Vagina (tissue), 2 donors: Measurements from ENCODE around the gene LAMC3. TPM values are rescaled to one million over a fixed set of nuclear protein-coding genes. Genes with fewer than 3 reads are reported as not detected.

Source experiments
- DNase-seq, 2 donors: peaks; one replicate each; pipeline ENCODE4 v3.0.0-alpha.2; 2017; ENCODE audit errors: extremely low spot score in 2 of 2
- H3K27ac ChIP-seq: fragments of 200-600 bp; sonication (generic); one replicate; pipeline ENCODE4 v1.5.1; 2019
- H3K27me3 ChIP-seq: fragments of 200-600 bp; sonication (generic); one replicate; pipeline ENCODE4 v1.5.1; 2019
- H3K36me3 ChIP-seq, 2 donors: fragments of 200-600 bp; sonication (generic); one replicate each; pipeline ENCODE4 v1.5.1; 2017 to 2019
- H3K4me1 ChIP-seq: fragments of 200-600 bp; sonication (generic); one replicate; pipeline ENCODE4 v1.5.1; 2019
- H3K4me3 ChIP-seq, 2 donors: fragments of 200-600 bp; sonication (generic); 1 replicate in 1 of 2; 2 replicates in 1 of 2; pipeline ENCODE4 v1.5.1; 2016 to 2019
- H3K9me3 ChIP-seq: fragments of 200-600 bp; sonication (generic); one replicate; pipeline ENCODE4 v1.5.1; 2019
- POLR2A ChIP-seq, 2 donors: fragments of 450-650 bp; IDR thresholded peaks; one replicate each; pipeline ENCODE4 v1.6.1; 2017; ENCODE audit warnings: antibody characterized with exemption in 2 of 2, mild to moderate bottlenecking in 2 of 2, moderate library complexity in 2 of 2
- POLR2AphosphoS5 ChIP-seq, 2 donors: sonication (generic); formaldehyde crosslinking; IDR thresholded peaks; one replicate each; pipeline ENCODE4 v1.9.0; 2017; ENCODE audit warnings: antibody characterized with exemption in 2 of 2, mild to moderate bottlenecking in 2 of 2, low read depth in 1 of 2; ENCODE audit not compliant: insufficient read depth in 1 of 2
- intact Hi-C: fragments of 100-400 bp; cut with DNase I; formaldehyde crosslinking; loops from one replicate; pipeline ENCODE4 v1.15.1; 2023
- total RNA-seq: library from RNA; depleted of rRNA; stranded (reverse); fragments of >200 nt; gene quantifications from one replicate; pipeline ENCODE4 v1.2.3, GENCODE V29; 2016
- TF ChIP-seq, protein P1 (sequence below), 3 experiments: fragments of 450-650 bp in 2 of 3; fragments of 200-600 bp in 1 of 3; sonication (generic) in 1 of 3; IDR thresholded peaks; one replicate each; pipeline ENCODE4 v1.5.1; 2017 to 2019; ENCODE audit warnings: antibody characterized with exemption in 3 of 3, mild to moderate bottlenecking in 2 of 3, moderate library complexity in 2 of 3

Gene LAMC3
- total RNA-seq, 1 donor from 2014 or later: 13.3 TPM

DNA sequence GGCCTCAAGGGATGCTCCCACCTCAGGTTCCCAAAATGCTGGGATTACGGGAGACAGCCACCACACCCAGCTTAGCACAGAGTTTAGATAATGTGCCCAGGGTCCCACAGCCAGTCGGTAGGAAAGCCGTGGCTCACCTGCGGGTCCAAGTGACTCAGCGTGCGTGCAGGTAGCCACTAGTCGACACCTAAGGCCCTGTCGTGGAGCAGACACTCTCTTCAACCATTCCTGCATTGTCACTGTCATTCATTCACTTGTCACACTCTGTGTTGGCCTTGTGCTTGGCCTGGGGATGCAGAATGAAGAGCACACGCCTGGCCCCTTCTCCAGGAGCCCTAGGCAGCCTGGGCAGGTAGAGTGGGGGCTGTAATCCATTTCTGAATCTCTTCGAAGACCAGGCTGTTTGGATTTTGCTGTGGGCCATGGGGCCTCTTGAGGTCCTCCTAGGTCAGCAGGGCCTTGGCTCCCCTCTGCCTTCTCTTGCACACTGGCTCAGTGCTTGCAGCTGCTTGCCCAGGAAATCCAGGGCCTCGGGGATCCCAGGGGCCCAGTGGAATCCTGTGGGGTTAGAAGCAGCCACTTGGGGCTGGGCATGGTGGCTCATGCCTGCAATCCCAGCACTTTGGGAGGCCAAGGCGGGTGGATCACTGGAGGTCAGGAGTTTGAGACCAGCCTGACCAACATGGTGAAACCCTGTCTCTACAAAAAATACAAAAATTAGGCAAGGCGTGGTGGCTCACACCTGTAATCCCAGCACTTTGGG lies 81.2 kb downstream of the LAMC3 start:
- Histone ChIP-seq H3K4me3 (no peak overlapping the region), H3K36me3 (no peaks in the 10 kb centered on the region), H3K27me3 (no peaks in the 10 kb centered on the region), H3K27ac (no peak overlapping the region), H3K9me3 (no peaks in the 10 kb centered on the region), H3K4me1 (no peaks in the 10 kb centered on the region)
- DNase-seq: no peak
- intact Hi-C loops: no loop called here
- TF ChIP-seq POLR2AphosphoS5 (IDR thresholded peaks at IDR 0.05; ENCODE audit: insufficient read depth in 1 of 2, low read depth in 1 of 2): no peak
- no peak for TF ChIP-seq POLR2A (IDR thresholded peaks at IDR 0.05)
- TF ChIP-seq, protein P1, sequence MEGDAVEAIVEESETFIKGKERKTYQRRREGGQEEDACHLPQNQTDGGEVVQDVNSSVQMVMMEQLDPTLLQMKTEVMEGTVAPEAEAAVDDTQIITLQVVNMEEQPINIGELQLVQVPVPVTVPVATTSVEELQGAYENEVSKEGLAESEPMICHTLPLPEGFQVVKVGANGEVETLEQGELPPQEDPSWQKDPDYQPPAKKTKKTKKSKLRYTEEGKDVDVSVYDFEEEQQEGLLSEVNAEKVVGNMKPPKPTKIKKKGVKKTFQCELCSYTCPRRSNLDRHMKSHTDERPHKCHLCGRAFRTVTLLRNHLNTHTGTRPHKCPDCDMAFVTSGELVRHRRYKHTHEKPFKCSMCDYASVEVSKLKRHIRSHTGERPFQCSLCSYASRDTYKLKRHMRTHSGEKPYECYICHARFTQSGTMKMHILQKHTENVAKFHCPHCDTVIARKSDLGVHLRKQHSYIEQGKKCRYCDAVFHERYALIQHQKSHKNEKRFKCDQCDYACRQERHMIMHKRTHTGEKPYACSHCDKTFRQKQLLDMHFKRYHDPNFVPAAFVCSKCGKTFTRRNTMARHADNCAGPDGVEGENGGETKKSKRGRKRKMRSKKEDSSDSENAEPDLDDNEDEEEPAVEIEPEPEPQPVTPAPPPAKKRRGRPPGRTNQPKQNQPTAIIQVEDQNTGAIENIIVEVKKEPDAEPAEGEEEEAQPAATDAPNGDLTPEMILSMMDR (IDR thresholded peaks at IDR 0.05): no peak

DNA sequence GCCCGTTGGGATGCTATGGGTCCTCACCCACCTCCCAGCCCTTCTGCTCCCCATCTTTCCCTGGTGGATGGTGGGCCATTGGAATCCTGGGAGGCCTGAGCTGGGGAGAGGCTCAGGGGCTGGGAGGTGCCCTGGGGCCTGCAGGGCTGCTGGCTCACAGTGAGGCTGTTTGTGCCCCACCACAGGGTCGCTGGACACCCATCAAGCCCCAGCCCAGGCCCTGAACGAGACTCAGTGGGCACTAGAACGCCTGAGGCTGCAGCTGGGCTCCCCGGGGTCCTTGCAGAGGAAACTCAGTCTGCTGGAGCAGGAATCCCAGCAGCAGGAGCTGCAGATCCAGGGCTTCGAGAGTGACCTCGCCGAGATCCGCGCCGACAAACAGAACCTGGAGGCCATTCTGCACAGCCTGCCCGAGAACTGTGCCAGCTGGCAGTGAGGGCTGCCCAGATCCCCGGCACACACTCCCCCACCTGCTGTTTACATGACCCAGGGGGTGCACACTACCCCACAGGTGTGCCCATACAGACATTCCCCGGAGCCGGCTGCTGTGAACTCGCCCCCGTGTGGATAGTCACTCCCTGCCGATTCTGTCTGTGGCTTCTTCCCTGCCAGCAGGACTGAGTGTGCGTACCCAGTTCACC lies 82.5 kb downstream of the LAMC3 start:
- no peak overlapping the region for H3K4me3 ChIP-seq
- no peak overlapping the region for H3K27ac ChIP-seq
- no peak for TF ChIP-seq POLR2A (IDR thresholded peaks at IDR 0.05)
- TF ChIP-seq POLR2AphosphoS5 (IDR thresholded peaks at IDR 0.05; ENCODE audit: insufficient read depth in 1 of 2, low read depth in 1 of 2): no peak
- TF ChIP-seq, protein P1 (IDR thresholded peaks at IDR 0.05): no peak
- intact Hi-C loops: no loop called here
- no peaks in the 10 kb centered on the region for H3K36me3 ChIP-seq
- H3K27me3 ChIP-seq: no peaks in the 10 kb centered on the region
- peaks cover 9% of the 10 kb centered on the region for H3K4me1 ChIP-seq
- H3K9me3 ChIP-seq: no peaks in the 10 kb centered on the region
- DNase-seq: no peak

DNA sequence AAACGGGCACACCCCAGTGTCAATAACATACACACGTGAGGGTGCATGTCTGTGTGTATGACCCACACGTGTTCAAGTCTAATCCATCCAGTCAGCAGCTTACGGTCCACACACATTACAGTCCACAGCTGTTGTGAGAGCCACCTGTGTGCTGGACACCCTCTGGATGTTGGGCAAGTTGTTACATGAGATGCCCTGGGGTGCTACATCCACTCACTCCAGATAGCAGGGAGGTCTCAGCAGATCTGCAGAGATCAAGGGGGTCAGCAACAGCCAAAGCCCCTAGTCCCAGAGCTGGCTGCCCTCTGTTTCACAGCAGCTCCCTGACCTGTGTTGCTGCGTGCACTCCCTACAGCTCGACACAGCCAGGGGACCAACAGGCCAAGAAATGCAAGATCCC lies 83.1 kb downstream of the LAMC3 start:
- H3K27me3 ChIP-seq: no peaks in the 10 kb centered on the region
- no peak for DNase-seq

DNA sequence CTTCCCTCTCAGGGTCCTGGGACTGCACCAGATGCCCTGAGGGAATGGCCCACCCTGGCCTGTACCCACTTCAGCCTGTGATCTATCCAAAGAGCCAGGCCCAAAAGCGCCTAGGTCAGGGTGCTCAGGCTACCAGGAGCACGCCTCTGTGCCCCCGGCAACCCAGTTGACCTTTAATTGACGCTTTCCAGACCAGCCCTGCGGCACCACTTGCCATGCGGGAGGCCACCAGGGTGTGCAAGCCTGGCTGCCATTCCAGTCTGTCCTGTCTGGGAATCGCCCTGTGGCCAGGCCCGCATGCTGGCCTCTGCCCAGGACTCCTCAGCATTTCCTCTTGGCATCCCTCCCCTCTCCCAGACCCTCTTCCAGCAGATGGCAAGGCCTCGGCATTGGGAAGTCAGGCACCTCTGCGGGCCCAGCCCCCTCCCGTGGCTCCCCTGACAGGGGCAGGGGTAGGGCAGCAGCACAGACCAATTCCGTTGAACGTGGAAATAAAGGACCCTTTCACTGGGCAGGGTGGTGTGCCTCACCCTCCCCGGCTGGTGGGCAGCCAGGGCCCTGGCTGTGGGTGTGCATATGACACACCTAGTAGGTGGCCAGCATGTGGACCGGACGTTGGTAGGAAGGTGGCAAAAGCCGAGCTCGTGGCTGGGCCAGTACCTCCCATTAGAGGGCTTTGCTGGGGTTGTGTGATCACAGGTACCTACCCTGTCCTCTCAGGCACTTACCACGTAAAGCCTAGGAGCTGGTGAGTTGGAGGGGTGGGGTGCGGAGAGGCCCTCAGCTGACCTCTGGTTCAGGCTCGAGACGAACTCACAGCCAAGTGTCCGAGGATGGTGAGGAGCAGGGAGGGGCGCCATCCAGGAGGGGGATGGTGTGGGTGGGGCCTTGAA lies 83.8 kb downstream of the LAMC3 start:
- Histone ChIP-seq H3K9me3 (no peaks in the 10 kb centered on the region), H3K27me3 (no peaks in the 10 kb centered on the region), H3K4me1 (peaks cover 18% of the 10 kb centered on the region), H3K4me3 (no peak overlapping the region), H3K36me3 (no peaks in the 10 kb centered on the region), H3K27ac (no peak overlapping the region)
- TF ChIP-seq, protein P1 (IDR thresholded peaks at IDR 0.05): no peak
- TF ChIP-seq POLR2A (IDR thresholded peaks at IDR 0.05) (no peak), POLR2AphosphoS5 (IDR thresholded peaks at IDR 0.05; ENCODE audit: insufficient read depth in 1 of 2, low read depth in 1 of 2) (no peak)
- intact Hi-C loops: no loop called here
- no peak for DNase-seq

More for the DNA sequence above, 83.1 kb downstream of the LAMC3 start:
- intact Hi-C loops: no loop called here
- TF ChIP-seq POLR2A (IDR thresholded peaks at IDR 0.05) (no peak), POLR2AphosphoS5 (IDR thresholded peaks at IDR 0.05; ENCODE audit: insufficient read depth in 1 of 2, low read depth in 1 of 2) (no peak)
- TF ChIP-seq, protein P1 (IDR thresholded peaks at IDR 0.05): no peak
- H3K9me3 ChIP-seq: no peaks in the 10 kb centered on the region
- peaks cover 14% of the 10 kb centered on the region for H3K4me1 ChIP-seq
- H3K4me3 ChIP-seq: no peak overlapping the region
- no peak overlapping the region for H3K27ac ChIP-seq
- no peaks in the 10 kb centered on the region for H3K36me3 ChIP-seq
